ENCODE data around the gene TSPYL2.

The TSPYL2 gene

DNA sequence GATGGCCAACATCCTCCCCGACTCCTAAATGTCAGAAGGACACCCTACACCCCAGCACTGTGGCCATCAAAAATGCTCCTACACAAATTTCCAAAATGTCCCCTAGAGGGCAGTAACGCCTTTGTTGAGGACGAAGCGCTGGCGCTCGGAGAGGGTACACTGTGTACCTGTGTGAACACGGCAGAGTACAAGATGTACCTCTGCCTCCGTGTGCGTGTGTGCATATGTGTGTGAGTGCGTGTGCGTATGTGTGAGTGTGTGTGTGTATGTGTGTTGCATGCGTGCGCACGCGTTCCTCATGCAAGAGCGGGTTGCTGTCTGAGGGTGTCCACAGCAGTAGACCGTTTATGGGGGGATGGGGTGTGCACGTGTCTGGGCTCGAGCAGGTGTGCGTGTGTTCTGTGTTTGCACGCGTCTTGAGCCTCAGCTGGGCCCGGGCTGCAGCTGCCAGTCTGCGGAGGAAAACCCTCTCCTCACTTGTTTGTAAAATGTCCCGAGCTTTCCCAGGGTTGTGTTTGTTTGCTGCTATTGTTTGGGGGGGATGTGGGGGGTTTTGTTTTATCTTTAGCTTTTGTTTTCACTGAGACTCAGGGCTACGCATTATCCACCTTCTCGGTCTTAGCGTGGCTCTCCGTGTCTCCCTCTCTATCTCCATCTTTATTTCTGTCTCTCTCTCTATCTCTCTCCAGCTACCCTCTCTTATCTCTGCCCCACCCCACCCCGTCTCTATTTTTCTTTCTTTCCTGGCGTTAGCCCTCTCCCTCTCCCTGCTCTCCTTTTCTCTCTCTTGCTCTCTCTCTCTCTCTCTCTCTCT is 10.4 kb upstream of the TSPYL2 start:
- H3K4me3 ChIP-seq (replicated peaks; ENCODE audit: low read depth, low read length): peak overlapping the region; percentile 37
- TF ChIP-seq, protein P1, sequence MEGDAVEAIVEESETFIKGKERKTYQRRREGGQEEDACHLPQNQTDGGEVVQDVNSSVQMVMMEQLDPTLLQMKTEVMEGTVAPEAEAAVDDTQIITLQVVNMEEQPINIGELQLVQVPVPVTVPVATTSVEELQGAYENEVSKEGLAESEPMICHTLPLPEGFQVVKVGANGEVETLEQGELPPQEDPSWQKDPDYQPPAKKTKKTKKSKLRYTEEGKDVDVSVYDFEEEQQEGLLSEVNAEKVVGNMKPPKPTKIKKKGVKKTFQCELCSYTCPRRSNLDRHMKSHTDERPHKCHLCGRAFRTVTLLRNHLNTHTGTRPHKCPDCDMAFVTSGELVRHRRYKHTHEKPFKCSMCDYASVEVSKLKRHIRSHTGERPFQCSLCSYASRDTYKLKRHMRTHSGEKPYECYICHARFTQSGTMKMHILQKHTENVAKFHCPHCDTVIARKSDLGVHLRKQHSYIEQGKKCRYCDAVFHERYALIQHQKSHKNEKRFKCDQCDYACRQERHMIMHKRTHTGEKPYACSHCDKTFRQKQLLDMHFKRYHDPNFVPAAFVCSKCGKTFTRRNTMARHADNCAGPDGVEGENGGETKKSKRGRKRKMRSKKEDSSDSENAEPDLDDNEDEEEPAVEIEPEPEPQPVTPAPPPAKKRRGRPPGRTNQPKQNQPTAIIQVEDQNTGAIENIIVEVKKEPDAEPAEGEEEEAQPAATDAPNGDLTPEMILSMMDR (IDR thresholded peaks at IDR 0.05; ENCODE audit: low read depth, low read length, missing control alignments): peak; percentile 54
- peak; percentile 16 for DNase-seq (ENCODE audit: extremely low read depth, low read depth)

DNA sequence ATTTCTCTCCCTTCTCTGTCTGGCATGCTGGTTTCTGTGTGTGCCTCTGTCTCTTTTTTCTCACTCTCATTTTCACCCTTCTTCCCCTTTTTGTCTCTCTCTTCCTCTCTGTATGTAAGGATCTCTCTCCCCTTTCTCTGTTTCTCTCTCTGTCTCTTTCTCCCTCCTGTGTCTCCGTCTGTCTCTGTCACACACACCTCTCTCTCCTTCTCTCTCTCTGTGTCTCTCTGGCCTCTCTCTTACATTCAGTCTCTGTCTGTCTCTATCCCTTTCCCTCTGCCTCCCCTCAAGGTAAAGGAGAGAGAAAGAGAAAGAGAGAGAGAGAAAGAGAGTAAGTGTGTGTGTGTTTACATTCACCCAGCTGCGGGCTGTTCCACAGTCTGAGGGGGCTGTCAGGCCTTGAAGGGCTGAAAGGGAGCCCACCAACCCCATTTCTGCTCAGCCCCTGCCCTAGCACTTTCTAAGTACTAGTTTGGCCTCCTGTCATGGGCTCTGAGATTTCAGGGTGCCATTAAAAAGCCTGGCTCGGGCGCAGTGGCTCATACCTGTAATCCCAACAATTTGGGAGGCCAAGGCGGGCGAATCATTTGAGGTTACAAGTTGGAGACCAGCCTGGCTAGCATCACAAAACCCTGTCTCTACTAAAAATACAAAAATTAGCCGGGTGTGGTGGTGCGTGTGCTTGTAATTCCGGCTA is 9.6 kb upstream of the TSPYL2 start:
- H3K4me3 ChIP-seq (replicated peaks; ENCODE audit: low read depth, low read length): no peak overlapping the region; the same call in 1 of the 2 replicates
- TF ChIP-seq, protein P1 (IDR thresholded peaks at IDR 0.05; ENCODE audit: low read depth, low read length, missing control alignments): no peak
- DNase-seq (ENCODE audit: extremely low read depth, low read depth): no peak

- TF ChIP-seq, protein P1 (IDR thresholded peaks at IDR 0.05; ENCODE audit: low read depth, low read length, missing control alignments): no peak
- no peak overlapping the region for H3K4me3 ChIP-seq (replicated peaks; ENCODE audit: low read depth, low read length)
- no peak for DNase-seq (ENCODE audit: extremely low read depth, low read depth)
These were observed 9.0 kb upstream of the TSPYL2 start for GRCh38 chrX:53073115-53073586.

DNA sequence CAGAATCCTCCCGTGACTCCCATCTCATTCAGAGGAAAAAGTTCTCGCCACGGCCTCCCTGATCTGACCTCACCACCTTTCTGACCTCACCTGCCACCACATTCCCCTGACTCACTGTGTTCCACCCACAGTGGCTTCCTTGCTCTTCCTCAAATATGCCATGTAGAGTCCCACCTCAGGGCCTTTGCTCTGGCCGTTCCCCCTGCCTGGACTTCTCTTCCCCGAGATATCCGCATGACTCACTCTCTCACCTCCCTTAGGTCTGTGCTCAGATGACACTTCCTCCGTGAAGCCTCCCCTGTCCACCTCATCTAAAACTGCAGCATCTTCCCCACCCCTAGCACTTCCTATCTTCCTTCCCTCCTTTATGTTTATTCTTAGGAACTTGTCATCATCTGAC is 7.2 kb upstream of the TSPYL2 start:
- H3K4me3 ChIP-seq (replicated peaks; ENCODE audit: low read depth, low read length): no peak overlapping the region
- TF ChIP-seq, protein P1 (IDR thresholded peaks at IDR 0.05; ENCODE audit: low read depth, low read length, missing control alignments): no peak
- no peak for DNase-seq (ENCODE audit: extremely low read depth, low read depth)

DNA sequence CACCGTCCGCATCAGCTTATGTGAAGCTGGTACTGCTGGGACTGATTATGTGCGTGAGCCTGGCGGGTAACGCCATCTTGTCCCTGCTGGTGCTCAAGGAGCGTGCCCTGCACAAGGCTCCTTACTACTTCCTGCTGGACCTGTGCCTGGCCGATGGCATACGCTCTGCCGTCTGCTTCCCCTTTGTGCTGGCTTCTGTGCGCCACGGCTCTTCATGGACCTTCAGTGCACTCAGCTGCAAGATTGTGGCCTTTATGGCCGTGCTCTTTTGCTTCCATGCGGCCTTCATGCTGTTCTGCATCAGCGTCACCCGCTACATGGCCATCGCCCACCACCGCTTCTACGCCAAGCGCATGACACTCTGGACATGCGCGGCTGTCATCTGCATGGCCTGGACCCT is 5.5 kb upstream of the TSPYL2 start:
- no peak for DNase-seq (ENCODE audit: extremely low read depth, low read depth)
- TF ChIP-seq, protein P1 (IDR thresholded peaks at IDR 0.05; ENCODE audit: low read depth, low read length, missing control alignments): no peak
- H3K4me3 ChIP-seq (replicated peaks; ENCODE audit: low read depth, low read length): no peak overlapping the region

DNA sequence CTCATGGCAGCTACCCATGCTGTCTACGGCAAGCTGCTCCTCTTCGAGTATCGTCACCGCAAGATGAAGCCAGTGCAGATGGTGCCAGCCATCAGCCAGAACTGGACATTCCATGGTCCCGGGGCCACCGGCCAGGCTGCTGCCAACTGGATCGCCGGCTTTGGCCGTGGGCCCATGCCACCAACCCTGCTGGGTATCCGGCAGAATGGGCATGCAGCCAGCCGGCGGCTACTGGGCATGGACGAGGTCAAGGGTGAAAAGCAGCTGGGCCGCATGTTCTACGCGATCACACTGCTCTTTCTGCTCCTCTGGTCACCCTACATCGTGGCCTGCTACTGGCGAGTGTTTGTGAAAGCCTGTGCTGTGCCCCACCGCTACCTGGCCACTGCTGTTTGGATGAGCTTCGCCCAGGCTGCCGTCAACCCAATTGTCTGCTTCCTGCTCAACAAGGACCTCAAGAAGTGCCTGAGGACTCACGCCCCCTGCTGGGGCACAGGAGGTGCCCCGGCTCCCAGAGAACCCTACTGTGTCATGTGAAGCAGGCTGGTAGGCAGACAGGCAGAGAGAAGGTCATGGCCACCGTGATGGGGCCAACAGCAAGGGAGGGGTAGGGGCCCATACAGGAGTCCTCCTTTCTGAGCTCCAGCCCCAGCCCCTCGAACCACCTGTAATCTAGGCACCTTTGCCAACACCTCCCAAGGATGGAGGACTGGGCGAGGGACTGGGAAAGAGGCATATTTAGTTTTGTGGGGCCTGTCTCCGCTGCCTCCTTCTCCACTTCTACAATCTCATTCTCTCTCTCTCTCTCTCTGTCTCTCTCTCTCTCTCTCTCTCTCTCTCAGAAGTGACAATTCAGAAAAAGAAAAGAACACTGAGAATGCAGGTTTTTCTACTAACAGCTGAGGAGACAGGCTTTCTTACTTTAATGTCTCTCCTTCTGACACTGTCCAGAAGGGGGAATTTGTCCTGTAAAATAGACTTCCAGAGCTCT is 4.7 kb upstream of the TSPYL2 start:
- TF ChIP-seq, protein P1 (IDR thresholded peaks at IDR 0.05; ENCODE audit: low read depth, low read length, missing control alignments): no peak
- H3K4me3 ChIP-seq (replicated peaks; ENCODE audit: low read depth, low read length): no peak overlapping the region
- no peak for DNase-seq (ENCODE audit: extremely low read depth, low read depth)
